Measurements from ENCODE around the gene TRIM24. TPM values are rescaled to one million over a fixed set of nuclear protein-coding genes. Genes with fewer than 3 reads are reported as not detected.

The TRIM24 gene
- total RNA-seq = 8.8 and 10.1 TPM in 2 replicates

DNA sequence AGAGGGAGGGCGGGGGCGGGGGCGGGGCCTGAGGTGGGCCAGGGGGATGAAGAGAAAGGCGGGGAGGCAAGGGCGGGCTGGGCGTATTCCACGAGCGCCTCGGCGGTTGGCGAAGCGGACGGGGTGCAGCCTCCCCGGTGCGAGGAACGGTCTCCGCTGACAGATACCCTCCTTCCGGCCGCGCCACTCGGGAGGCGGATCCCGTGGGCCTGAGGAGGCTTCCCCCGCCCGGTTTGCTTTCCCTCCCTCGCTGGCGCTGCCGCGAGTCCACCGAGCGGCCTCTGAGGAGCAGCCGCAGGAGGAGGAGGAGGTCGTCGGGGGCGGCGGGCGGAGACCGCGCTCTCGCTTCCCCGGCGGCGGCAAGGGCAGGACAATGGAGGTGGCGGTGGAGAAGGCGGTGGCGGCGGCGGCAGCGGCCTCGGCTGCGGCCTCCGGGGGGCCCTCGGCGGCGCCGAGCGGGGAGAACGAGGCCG lies at the start of gene TRIM24:
Gene TRIM24 (plus strand): TSS at position 84 of the 473 bp plus-strand sequence. CDS start 290 bp downstream, at position 374.

Other genes with a start within 250 kb of the TRIM24 start
- gene SVOPL, start 241.1 kb downstream of the TRIM24 start, total RNA-seq = not detected in 2 replicates

All from bronchus fibroblast of lung (primary cell).